ENCODE measurements around the gene B3GAT1.

- TF ChIP-seq POLR2A (IDR thresholded peaks at IDR 0.05), result no peak
- no peak for TF ChIP-seq CTCF (IDR thresholded peaks at IDR 0.05)
Observed at GRCh38 chr11:134355656-134356055, 56.4 kb downstream of the B3GAT1 start.

Data from lower leg skin (tissue), 3 donors.